DOHH2 (cell line): ENCODE data around the gene RABIF.

Experiments used
- EZH2phosphoT487 ChIP-seq: fragments of 200-600 bp; sonication (generic); IDR thresholded peaks from 2 replicates; pipeline ENCODE4 v1.6.1; 2017; ENCODE audit warnings: borderline replicate concordance, mild to moderate bottlenecking, antibody characterized with exemption, low read length, moderate library complexity, mixed read lengths
- TF ChIP-seq, protein P1 (sequence below): fragments of 200-600 bp; sonication (generic); IDR thresholded peaks from one replicate; pipeline ENCODE4 v1.5.1; 2014; ENCODE audit warnings: antibody characterized with exemption, mild to moderate bottlenecking, low read depth, low read length; ENCODE audit not compliant: poor library complexity, severe bottlenecking

DNA sequence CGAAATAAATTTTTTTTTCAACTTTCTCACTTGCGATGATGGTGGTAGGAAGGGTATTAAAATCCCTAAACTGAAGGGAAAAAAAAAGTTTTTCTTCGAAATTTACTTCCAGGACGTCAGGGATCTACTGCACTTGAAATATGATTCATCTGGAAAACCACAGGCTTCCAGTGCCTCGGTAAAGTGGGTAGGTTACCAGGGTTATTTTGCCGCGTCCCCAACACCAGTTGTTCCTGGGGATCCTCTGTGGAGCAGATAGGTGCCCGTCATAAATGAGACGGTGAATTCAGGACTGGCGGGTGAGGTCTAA lies 773 bp downstream of the RABIF start:
- TF ChIP-seq, protein P1, sequence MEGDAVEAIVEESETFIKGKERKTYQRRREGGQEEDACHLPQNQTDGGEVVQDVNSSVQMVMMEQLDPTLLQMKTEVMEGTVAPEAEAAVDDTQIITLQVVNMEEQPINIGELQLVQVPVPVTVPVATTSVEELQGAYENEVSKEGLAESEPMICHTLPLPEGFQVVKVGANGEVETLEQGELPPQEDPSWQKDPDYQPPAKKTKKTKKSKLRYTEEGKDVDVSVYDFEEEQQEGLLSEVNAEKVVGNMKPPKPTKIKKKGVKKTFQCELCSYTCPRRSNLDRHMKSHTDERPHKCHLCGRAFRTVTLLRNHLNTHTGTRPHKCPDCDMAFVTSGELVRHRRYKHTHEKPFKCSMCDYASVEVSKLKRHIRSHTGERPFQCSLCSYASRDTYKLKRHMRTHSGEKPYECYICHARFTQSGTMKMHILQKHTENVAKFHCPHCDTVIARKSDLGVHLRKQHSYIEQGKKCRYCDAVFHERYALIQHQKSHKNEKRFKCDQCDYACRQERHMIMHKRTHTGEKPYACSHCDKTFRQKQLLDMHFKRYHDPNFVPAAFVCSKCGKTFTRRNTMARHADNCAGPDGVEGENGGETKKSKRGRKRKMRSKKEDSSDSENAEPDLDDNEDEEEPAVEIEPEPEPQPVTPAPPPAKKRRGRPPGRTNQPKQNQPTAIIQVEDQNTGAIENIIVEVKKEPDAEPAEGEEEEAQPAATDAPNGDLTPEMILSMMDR = no peak
- no peak for TF ChIP-seq EZH2phosphoT487
